KMS-11 (cell line): Measurements from ENCODE around the gene MASP2.

Experiments used
- H2AFZ ChIP-seq: fragments of 200-600 bp; sonication (generic); 2 replicates; pipeline ENCODE4 v1.6.1; 2016; ENCODE audit warnings: antibody characterized with exemption, mixed run types, low read depth
- H3K27ac ChIP-seq: fragments of 200-600 bp; sonication (generic); 2 replicates; pipeline ENCODE4 v1.6.1; 2016; ENCODE audit warnings: mild to moderate bottlenecking, mixed run types
- H3K27me3 ChIP-seq: fragments of 200-600 bp; sonication (generic); 2 replicates; pipeline ENCODE4 v1.6.1; 2017; ENCODE audit warnings: mild to moderate bottlenecking, low read depth, mixed run types, moderate library complexity; ENCODE audit not compliant: insufficient read depth
- H3K36me3 ChIP-seq: fragments of 200-600 bp; sonication (generic); 2 replicates; pipeline ENCODE4 v1.6.1; 2017; ENCODE audit warnings: mild to moderate bottlenecking, mixed run types; ENCODE audit not compliant: insufficient read depth
- H3K4me1 ChIP-seq: fragments of 200-600 bp; sonication (generic); 2 replicates; pipeline ENCODE4 v1.6.1; 2016; ENCODE audit warnings: mild to moderate bottlenecking, low read depth, mixed run types; ENCODE audit not compliant: poor library complexity, severe bottlenecking
- H3K4me2 ChIP-seq: fragments of 200-600 bp; sonication (generic); 2 replicates; pipeline ENCODE4 v1.7.0; 2016; ENCODE audit warnings: mild to moderate bottlenecking, mixed run types
- H3K4me3 ChIP-seq: fragments of 200-600 bp; sonication (generic); IDR thresholded peaks from 2 replicates; pipeline ENCODE4 v1.6.1; 2017; ENCODE audit warnings: low read depth, low read length, mixed read lengths; ENCODE audit not compliant: insufficient read depth
- H3K79me2 ChIP-seq: fragments of 200-600 bp; sonication (generic); 2 replicates; pipeline ENCODE4 v1.6.1; 2016; ENCODE audit warnings: low read depth, mixed run types; ENCODE audit not compliant: insufficient read depth
- H3K9ac ChIP-seq: fragments of 200-600 bp; sonication (generic); 2 replicates; pipeline ENCODE4 v1.6.1; 2016; ENCODE audit warnings: mild to moderate bottlenecking, mixed run types
- H4K20me1 ChIP-seq: fragments of 200-600 bp; sonication (generic); 2 replicates; pipeline ENCODE4 v1.6.1; 2016; ENCODE audit warnings: mild to moderate bottlenecking, mixed run types; ENCODE audit not compliant: insufficient read depth
- TF ChIP-seq, protein P1 (sequence below): fragments of 200-600 bp; sonication (generic); conservative IDR thresholded peaks from 2 replicates; pipeline ENCODE4 v1.6.1; 2017; ENCODE audit warnings: low read depth, mild to moderate bottlenecking, antibody characterized with exemption, low read length, moderate library complexity, mixed read lengths

The MASP2 gene

DNA sequence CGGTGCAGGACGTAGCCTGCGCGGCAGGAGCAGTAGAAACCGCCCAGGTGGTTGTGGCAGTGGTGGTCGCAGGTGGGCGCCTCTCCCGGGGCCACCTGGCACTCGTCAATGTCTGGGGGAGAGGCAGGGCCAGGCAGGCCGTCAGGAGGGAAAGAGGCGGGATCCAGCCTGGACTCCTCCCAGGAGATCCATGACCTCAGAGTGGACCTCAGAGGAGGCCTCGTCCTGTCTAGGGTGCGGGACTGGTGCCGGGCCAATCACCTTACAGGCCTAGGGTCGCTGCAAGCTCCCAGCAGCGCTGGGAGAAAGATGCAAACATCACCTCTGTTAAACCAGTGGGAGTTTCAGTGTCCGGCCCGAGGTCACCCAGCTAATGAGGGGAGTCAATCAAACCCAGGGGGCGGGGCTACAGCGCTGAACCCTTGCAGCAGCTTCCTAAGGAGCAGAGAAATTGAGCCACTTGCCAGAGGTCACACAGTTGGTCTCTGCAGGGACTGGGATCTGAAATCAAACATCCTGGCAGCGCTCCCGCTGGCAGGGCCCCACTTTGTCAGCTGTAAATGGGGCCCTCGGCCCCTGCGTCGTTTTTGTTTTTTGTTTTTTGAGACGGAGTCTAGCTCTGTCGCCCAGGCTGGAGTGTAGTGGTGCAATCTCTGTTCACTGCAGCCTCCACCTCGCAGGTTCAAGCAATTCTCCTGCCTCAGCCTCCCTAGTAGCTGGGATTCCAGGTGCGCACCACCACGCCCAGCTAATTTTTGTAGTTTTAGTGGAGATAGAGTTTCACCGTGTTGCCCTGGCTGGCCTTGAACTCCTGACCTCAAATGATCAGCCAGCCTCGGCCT, 1.4 kb downstream of the MASP2 start:
- no peak overlapping the region for H3K27ac ChIP-seq
- no peak overlapping the region for H3K4me3 ChIP-seq
- no peaks in the 10 kb centered on the region for H3K4me1 ChIP-seq
- TF ChIP-seq, protein P1, sequence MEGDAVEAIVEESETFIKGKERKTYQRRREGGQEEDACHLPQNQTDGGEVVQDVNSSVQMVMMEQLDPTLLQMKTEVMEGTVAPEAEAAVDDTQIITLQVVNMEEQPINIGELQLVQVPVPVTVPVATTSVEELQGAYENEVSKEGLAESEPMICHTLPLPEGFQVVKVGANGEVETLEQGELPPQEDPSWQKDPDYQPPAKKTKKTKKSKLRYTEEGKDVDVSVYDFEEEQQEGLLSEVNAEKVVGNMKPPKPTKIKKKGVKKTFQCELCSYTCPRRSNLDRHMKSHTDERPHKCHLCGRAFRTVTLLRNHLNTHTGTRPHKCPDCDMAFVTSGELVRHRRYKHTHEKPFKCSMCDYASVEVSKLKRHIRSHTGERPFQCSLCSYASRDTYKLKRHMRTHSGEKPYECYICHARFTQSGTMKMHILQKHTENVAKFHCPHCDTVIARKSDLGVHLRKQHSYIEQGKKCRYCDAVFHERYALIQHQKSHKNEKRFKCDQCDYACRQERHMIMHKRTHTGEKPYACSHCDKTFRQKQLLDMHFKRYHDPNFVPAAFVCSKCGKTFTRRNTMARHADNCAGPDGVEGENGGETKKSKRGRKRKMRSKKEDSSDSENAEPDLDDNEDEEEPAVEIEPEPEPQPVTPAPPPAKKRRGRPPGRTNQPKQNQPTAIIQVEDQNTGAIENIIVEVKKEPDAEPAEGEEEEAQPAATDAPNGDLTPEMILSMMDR: no peak
- peaks cover 13% of the 10 kb centered on the region; the same call in 1 of the 2 replicates for H3K27me3 ChIP-seq
- no peak overlapping the region for H3K4me2 ChIP-seq
- H3K9ac ChIP-seq: no peak overlapping the region
- H3K36me3 ChIP-seq: no peaks in the 10 kb centered on the region
- no peaks in the 10 kb centered on the region for H4K20me1 ChIP-seq
- H2AFZ ChIP-seq: no peak overlapping the region
- H3K79me2 ChIP-seq: no peaks in the 10 kb centered on the region

DNA sequence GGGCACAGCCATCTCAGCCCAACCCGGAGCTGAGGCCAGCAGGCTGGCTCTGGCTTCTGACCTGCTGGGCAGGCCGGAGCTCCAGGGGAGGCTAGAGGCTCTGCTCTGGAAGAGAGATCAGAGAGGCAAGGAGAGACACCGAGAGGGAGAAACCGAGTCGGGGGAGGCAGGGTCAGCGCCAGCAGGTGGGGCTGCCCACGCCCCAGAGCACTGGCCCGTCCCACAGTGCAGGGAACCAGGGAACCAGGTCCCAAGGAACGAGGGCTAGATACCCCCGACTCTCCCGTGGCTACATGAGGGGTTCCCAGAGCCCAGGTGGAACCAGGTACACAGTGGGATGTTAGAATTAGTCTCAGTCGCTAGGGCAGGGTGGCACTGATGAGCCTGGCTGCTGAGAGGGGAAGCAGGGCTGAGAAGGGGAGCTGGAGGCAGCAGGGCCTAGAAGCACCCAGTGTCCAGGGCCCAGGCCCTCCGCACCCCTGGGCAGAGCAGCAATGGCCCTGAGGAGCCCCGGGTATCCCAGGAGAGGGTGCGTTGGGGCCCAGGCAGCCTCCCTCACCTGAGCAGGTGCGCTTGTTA, 2.1 kb downstream of the MASP2 start:
- Histone ChIP-seq H3K36me3 (no peaks in the 10 kb centered on the region), H2AFZ (no peak overlapping the region), H3K4me1 (no peaks in the 10 kb centered on the region), H3K27ac (no peak overlapping the region), H3K4me3 (no peak overlapping the region), H3K79me2 (no peaks in the 10 kb centered on the region), H3K4me2 (no peak overlapping the region), H3K27me3 (peaks cover 14% of the 10 kb centered on the region; the same call in 1 of the 2 replicates), H3K9ac (no peak overlapping the region), H4K20me1 (no peaks in the 10 kb centered on the region)
- TF ChIP-seq, protein P1: no peak

DNA sequence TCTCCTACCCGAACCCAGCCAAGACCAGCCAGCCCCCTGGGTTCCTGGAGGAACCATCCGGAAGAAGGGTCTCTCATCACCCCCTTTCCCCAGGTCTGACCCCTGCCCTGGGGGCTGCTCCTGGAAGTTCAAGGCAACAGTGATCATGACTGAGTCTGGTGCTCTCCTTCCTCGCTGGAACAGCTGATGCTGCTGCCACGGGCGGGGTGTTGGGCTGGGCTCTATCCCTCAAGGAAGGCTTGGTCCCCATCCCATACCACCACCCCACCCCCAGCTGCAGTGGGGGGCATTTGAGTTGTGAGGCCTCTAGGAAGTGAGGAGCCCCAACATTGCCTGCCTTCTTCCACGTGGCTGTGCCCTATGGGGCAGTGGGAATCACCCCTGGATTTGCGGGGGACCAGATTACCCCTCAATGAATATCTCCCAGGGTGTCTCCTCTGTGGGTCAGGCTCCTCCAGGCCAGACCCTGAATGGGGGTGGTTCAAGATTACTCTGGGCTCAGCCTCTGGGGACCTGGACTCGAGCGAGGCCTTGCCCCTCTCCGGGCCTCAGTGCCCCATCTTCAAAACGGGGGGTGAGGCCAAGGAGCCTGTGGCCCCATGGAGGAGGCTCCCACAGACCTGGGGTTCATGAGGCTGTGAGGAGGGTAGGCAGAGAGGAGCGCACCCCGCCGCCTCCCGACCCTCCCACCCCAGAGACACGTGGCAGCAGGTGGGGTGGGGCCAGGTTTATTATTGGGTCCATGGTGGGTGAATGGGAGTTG, 2.8 kb downstream of the MASP2 start:
- H3K27ac ChIP-seq: no peak overlapping the region
- no peaks in the 10 kb centered on the region for H3K79me2 ChIP-seq
- peaks cover 15% of the 10 kb centered on the region; the same call in 1 of the 2 replicates for H3K27me3 ChIP-seq
- TF ChIP-seq, protein P1: no peak
- no peaks in the 10 kb centered on the region for H4K20me1 ChIP-seq
- no peaks in the 10 kb centered on the region for H3K36me3 ChIP-seq
- H3K4me3 ChIP-seq: no peak overlapping the region
- H2AFZ ChIP-seq: no peak overlapping the region
- H3K4me1 ChIP-seq: no peaks in the 10 kb centered on the region
- no peak overlapping the region for H3K9ac ChIP-seq
- H3K4me2 ChIP-seq: no peak overlapping the region

DNA sequence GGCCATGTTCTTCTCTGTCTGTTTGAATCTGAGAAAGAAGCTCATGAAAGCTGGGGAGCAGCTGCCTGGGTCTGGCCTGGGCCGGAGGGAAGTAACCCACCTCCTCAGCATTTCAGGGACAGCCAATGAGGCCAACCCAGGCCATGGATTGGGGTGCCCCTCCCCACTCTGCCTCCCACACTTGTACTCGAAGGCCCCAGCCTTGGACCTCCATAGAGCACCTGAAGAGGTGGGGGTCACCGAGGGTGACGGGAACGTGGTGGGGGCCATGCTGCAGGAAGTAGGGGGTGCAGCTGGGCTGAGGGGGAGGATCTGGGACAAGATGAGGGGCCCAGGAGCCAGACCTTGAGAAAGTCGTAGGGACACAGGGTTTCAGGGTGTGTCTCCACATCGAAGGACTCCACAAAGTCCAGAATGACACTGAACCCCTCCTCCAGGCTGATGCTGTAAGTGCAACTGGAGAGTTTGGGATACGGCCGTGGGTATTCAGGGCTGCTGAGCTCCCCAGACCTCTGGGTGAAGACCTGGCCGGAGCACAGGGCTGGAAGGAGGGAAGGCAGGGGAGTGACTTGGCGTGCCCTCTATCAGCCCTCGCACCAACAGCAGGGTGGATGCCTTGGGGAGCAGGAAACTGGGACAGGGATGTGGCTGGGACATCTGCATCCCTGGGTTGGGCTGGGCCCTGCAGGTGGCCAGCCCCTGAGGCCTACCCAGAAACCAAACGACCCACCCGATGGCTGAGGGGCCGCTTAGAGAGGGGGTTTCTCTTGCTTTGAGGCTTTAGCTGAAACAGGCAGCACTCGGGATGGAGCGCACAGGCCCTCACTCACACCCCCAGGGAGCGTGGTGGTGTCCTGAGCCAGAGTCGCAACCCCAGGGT, 3.8 kb downstream of the MASP2 start:
- H4K20me1 ChIP-seq: no peaks in the 10 kb centered on the region
- H2AFZ ChIP-seq: no peak overlapping the region
- TF ChIP-seq, protein P1: no peak
- no peaks in the 10 kb centered on the region for H3K36me3 ChIP-seq
- H3K79me2 ChIP-seq: no peaks in the 10 kb centered on the region
- H3K4me1 ChIP-seq: no peaks in the 10 kb centered on the region
- H3K4me3 ChIP-seq: no peak overlapping the region
- H3K9ac ChIP-seq: no peak overlapping the region
- no peak overlapping the region for H3K4me2 ChIP-seq
- H3K27me3 ChIP-seq: peaks cover 21% of the 10 kb centered on the region; the same call in 1 of the 2 replicates
- no peak overlapping the region for H3K27ac ChIP-seq
